ENCODE measurements around the gene HOXD3. TPM values are rescaled to one million over a fixed set of nuclear protein-coding genes. Genes with fewer than 3 reads are reported as not detected.
A peak's percentile ranks its signal among the peaks of the same experiment; 100 is the strongest.

HOXD3 gene
- total RNA-seq, 4 donors from 2014 or later = 0.56 to 3.1 (median 1.7) TPM; not detected in 1

DNA sequence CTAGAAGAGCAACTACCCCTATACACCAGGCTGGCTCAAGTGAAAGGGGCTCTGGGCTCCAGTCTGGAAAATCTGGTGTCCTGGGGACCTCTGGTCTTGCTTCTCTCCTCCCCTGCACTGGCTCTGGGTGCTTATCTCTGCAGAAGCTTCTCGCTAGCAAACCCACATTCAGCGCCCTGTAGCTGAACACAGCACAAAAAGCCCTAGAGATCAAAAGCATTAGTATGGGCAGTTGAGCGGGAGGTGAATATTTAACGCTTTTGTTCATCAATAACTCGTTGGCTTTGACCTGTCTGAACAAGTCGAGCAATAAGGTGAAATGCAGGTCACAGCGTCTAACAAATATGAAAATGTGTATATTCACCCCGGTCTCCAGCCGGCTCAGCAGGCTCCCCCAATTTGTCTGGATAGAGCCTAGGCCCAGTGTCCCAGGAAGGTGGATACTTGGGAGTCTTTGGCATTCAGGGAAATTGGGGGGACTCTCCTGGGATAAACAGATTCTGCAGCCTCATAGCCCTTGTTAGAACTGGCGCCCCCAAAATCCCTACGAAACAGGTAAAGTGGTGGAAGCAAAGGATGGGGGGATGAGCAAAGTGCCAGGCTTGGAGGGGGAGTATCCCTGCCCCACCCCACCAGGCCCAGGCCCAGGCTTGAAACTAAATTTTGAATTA, 8.2 kb upstream of the HOXD3 start:
- intact Hi-C loops (cut with DNase I; ENCODE audit: low total_unique reads) = no loop called here
- 57 to 67% methylated on average over 11 of the region's 11 CpGs for WGBS, 2 donors
- peak in 1 of 2 donors; percentile 68 for DNase-seq (ENCODE audit: low spot score in 2 of 2)
- no peak for TF ChIP-seq POLR2A (IDR thresholded peaks at IDR 0.05)
- no peak for TF ChIP-seq CTCF (IDR thresholded peaks at IDR 0.05)
- no peak overlapping the region for H3K4me3 ChIP-seq (ENCODE audit: low read depth, poor library complexity, severe bottlenecking)

DNA sequence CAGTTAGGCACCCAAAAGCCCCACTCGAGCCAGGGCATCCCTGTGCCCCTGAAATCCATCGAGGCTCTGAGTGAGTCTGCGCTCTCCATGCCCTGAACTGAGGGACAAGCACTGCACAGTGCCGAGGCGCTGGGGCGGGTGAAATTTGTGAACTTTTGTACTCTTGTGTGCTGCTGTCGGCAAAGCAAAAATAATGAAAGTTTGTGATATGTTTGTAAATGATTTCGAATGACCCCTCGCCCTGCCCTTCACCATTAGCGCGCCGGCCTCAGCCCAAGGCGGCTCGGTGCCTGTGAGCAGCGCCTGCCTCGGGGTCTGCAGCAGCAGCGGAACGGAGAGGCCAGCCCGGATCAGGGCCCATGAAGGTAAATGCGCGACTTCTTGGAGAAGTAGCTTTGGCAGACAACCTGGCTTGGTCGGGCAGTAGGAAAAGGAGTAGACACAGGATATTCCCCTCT, 7.6 kb upstream of the HOXD3 start:
- no peak for DNase-seq (ENCODE audit: low spot score in 2 of 2)
- intact Hi-C loops (cut with DNase I; ENCODE audit: low total_unique reads) = no loop called here
- 59 to 74% methylated on average over 22 of the region's 22 CpGs for WGBS, 2 donors
- no peak for TF ChIP-seq CTCF (IDR thresholded peaks at IDR 0.05)
- TF ChIP-seq POLR2A (IDR thresholded peaks at IDR 0.05) = no peak
- H3K4me3 ChIP-seq (ENCODE audit: low read depth, poor library complexity, severe bottlenecking) = no peak overlapping the region

DNA sequence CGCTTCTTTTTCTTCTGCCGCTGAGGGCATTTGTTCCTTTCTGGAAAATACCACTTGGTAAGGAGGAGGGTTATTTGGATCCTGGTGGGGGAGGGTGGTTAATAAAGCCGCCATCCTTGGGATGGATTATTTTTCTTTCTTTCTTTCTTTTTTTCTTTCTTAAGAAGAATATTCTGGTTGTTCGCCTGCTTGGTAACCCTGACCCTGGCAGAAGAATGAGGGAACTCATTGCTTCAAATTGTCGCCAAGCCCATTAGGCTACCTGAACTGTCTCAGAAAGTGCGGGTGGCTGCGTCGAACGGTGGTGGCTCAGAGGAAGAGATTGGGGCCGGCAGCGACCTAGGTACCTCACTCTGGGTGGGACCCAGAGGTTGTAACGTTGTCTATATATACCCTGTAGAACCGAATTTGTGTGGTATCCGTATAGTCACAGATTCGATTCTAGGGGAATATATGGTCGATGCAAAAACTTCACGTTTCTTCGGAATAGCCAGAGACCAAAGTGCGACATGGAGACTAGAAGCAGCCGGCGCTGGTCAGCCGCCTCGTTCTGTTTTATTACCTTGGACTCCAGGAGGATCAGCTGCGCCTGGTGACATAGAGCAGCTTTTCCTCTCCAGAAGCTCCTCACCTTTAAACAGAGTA, 7.0 kb upstream of the HOXD3 start:
- no peak for TF ChIP-seq CTCF (IDR thresholded peaks at IDR 0.05)
- TF ChIP-seq POLR2A (IDR thresholded peaks at IDR 0.05) = no peak
- no peak overlapping the region for H3K4me3 ChIP-seq (ENCODE audit: low read depth, poor library complexity, severe bottlenecking)
- peak in 1 of 2 donors; percentile 77 for DNase-seq (ENCODE audit: low spot score in 2 of 2)
- intact Hi-C loops (cut with DNase I; ENCODE audit: low total_unique reads) = no loop called here
- 64 to 75% methylated on average over 24 of the region's 24 CpGs for WGBS, 2 donors

GRCh38 chr2:176150584-176151441, 6.3 kb upstream of the HOXD3 start:
- intact Hi-C loops (cut with DNase I; ENCODE audit: low total_unique reads) = no loop called here
- 66 to 73% methylated on average over 14 of the region's 14 CpGs for WGBS, 2 donors
- peak in 1 of 2 donors; percentile 75 for DNase-seq (ENCODE audit: low spot score in 2 of 2)
- TF ChIP-seq CTCF (IDR thresholded peaks at IDR 0.05) (no peak), POLR2A (IDR thresholded peaks at IDR 0.05) (no peak)
- no peak overlapping the region for H3K4me3 ChIP-seq (ENCODE audit: low read depth, poor library complexity, severe bottlenecking)

DNA sequence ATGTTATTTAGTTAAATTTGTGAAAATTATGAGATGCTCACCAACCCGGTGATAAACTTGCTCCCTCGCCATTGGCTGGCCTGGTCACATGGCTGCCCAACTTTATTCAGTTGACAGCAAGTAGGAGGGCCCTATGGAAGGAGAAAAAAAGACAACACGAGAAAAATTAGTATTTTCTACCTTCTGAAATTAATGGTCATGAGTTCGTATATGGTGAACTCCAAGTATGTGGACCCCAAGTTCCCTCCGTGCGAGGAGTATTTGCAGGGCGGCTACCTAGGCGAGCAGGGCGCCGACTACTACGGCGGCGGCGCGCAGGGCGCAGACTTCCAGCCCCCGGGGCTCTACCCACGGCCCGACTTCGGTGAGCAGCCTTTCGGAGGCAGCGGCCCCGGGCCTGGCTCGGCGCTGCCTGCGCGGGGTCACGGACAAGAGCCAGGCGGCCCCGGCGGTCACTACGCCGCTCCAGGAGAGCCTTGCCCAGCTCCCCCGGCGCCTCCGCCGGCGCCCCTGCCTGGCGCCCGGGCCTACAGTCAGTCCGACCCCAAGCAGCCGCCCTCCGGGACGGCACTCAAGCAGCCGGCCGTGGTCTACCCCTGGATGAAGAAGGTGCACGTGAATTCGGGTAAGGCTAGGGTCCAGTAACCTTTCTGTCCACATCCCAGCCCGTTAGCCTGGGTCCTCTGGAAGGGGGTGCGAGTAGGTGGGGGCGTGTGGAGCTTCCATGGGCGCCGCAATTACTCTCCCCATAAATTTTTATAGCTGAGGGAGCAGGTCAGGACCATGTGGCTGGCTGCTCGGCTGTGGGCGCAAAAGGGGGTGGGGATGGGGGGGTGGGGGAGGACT, 5.4 kb upstream of the HOXD3 start, which contains the start of gene HOXD4:
HOXD4 (plus strand) TSS at position 109 of the 846 bp plus-strand sequence; CDS start at position 193, 84 bp downstream.
- TF ChIP-seq POLR2A (IDR thresholded peaks at IDR 0.05) = no peak
- intact Hi-C loops (cut with DNase I; ENCODE audit: low total_unique reads) = no loop called here
- 38 to 58% methylated on average over 32 to 55 of the region's 55 CpGs for WGBS, 2 donors
- H3K4me3 ChIP-seq (ENCODE audit: low read depth, poor library complexity, severe bottlenecking) = no peak within 1 kb of the TSS
- peak in 1 of 2 donors; percentile 70 for DNase-seq (ENCODE audit: low spot score in 2 of 2)

All from lower leg skin (tissue), 4 donors.